ENCODE results near the gene CDC42.
A peak's percentile ranks its signal among the peaks of the same experiment; 100 is the strongest.
"Not testable (repeated sequence)": the region's sequence is repeated elsewhere in the genome, so short reads cannot be mapped to it uniquely, and the experiment has no call there.

The CDC42 gene

GRCh38 chr1:22024485-22025367 lies 27.8 kb upstream of the CDC42 start:
- DNase-seq (ENCODE audit: insufficient read length) = peak; percentile 51
- FAIRE-seq = peak; percentile 79
- TF ChIP-seq POLR2A (IDR thresholded peaks at IDR 0.05; ENCODE audit: low read depth, low read length) (no peak; the same call in 1 of the 2 replicates), POLR2AphosphoS5 (IDR thresholded peaks at IDR 0.05; ENCODE audit: low read depth, low read length) (0 out of 2 replicates have a peak, but pooled peaks have one; percentile 7)

DNA sequence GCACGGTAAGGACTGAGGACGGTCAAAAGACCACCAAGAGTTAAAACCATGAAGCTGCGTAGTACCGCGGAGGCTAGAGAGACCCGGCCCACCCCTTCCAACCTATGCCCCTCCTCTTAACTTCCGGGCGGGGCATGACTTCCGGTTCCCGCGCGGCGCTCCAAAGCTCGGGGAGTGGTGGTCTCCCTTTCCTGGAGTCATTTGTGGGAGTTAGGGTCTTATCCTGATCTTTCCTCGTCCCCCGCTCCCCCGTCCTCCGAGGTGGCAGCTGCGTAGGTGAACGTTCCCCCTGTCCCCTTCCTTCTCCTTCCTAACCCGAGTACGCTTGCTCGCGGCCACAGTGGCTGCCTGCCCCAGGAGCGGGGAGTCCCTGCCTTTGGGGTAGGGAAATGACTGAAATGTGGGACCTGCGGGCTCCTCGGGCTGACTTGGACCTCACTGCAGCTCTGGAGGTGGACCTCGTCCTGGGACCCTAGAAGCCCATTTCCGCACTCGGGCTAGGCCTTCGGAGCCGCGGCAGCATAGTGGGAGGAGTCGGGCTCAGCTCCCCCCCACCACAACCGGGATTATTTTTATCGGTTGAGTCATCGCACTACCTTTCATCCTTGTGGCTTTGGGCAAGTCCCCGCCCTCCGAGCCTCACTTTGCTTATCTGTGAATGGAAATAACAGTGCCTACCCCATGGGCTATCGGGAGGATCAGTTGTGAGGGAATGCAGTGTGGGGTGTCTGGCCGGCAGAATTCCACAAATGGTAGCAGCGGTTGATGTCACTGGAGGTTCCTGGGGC lies 26.9 kb upstream of the CDC42 start:
- FAIRE-seq = peak; percentile 98
- DNase-seq (ENCODE audit: insufficient read length) = peak; percentile 68
- TF ChIP-seq POLR2A (IDR thresholded peaks at IDR 0.05; ENCODE audit: low read depth, low read length) (peak; percentile 94), POLR2AphosphoS5 (IDR thresholded peaks at IDR 0.05; ENCODE audit: low read depth, low read length) (peak; percentile 94), TAF1 (IDR thresholded peaks at IDR 0.05; ENCODE audit: borderline replicate concordance, low read depth, low read length) (peak; percentile 79)

GRCh38 chr1:22026924-22027289 lies 25.6 kb upstream of the CDC42 start:
- TF ChIP-seq POLR2AphosphoS5 (IDR thresholded peaks at IDR 0.05; ENCODE audit: low read depth, low read length) (no peak), TAF1 (IDR thresholded peaks at IDR 0.05; ENCODE audit: borderline replicate concordance, low read depth, low read length) (no peak), POLR2A (IDR thresholded peaks at IDR 0.05; ENCODE audit: low read depth, low read length) (no peak)
- DNase-seq (ENCODE audit: insufficient read length) (no peak), FAIRE-seq (no peak)

DNA sequence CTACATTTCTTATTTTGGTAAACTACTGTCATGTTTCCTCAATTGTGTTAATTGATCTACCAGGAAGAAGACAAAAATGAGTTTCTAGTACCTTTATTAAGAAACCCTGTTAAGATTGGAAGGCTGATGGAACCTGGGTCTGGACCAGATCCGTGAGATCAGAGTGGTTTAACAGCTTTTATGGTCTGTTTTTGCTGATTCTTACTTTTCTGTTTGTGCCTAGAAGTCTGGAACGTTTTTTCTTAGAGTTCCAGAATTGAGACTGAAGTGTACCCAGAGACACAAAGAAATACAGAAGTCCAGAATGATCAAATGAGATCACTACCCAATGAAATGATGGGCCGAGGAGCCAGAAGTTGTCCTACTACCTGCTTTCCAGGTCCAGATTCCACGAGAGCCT lies 22.5 kb upstream of the CDC42 start:
- FAIRE-seq (no peak), DNase-seq (ENCODE audit: insufficient read length) (no peak)
- TF ChIP-seq TAF1 (IDR thresholded peaks at IDR 0.05; ENCODE audit: borderline replicate concordance, low read depth, low read length) (no peak), POLR2AphosphoS5 (IDR thresholded peaks at IDR 0.05; ENCODE audit: low read depth, low read length) (no peak), POLR2A (IDR thresholded peaks at IDR 0.05; ENCODE audit: low read depth, low read length) (no peak)

DNA sequence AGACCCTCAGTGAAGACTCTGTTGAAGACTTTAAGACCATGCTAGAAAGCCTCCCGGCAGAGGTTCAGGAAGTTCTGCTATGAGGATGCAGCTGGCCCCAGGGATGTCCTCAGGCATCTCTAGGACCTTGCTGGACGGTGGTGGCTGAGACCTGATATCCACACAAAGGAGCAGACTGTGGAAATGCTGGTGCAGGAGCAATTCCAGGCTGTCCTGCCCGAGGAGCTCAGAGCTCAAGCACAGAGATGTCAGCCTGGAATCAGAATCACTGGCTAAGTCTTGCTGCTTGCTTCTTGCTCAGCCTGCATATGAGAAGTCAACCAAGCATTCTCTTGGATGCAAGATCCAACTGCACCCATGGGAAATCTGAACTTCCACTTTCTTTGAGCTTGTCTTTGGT lies 22.0 kb upstream of the CDC42 start:
- TF ChIP-seq POLR2A (IDR thresholded peaks at IDR 0.05; ENCODE audit: low read depth, low read length) = no peak
- TF ChIP-seq POLR2AphosphoS5 (IDR thresholded peaks at IDR 0.05; ENCODE audit: low read depth, low read length) = no peak
- TF ChIP-seq TAF1 (IDR thresholded peaks at IDR 0.05; ENCODE audit: borderline replicate concordance, low read depth, low read length) = no peak
- no peak for FAIRE-seq

GRCh38 chr1:22031214-22031962 lies 21.1 kb upstream of the CDC42 start:
- DNase-seq (ENCODE audit: insufficient read length) (no peak), FAIRE-seq (peak; percentile 51)
- TF ChIP-seq TAF1 (IDR thresholded peaks at IDR 0.05; ENCODE audit: borderline replicate concordance, low read depth, low read length) (no peak), POLR2A (IDR thresholded peaks at IDR 0.05; ENCODE audit: low read depth, low read length) (no peak), POLR2AphosphoS5 (IDR thresholded peaks at IDR 0.05; ENCODE audit: low read depth, low read length) (no peak)

More for the DNA sequence above, 22.0 kb upstream of the CDC42 start:
- no peak for DNase-seq (ENCODE audit: insufficient read length)

GRCh38 chr1:22034834-22035233 lies 17.7 kb upstream of the CDC42 start:
- not testable (repeated sequence) for DNase-seq (ENCODE audit: insufficient read length); FAIRE-seq

- FAIRE-seq (no peak), DNase-seq (ENCODE audit: insufficient read length) (no peak)
- TF ChIP-seq POLR2A (IDR thresholded peaks at IDR 0.05; ENCODE audit: low read depth, low read length) (no peak), POLR2AphosphoS5 (IDR thresholded peaks at IDR 0.05; ENCODE audit: low read depth, low read length) (no peak), TAF1 (IDR thresholded peaks at IDR 0.05; ENCODE audit: borderline replicate concordance, low read depth, low read length) (no peak)
Observed at GRCh38 chr1:22037520-22037919, 15.0 kb upstream of the CDC42 start.

DNA sequence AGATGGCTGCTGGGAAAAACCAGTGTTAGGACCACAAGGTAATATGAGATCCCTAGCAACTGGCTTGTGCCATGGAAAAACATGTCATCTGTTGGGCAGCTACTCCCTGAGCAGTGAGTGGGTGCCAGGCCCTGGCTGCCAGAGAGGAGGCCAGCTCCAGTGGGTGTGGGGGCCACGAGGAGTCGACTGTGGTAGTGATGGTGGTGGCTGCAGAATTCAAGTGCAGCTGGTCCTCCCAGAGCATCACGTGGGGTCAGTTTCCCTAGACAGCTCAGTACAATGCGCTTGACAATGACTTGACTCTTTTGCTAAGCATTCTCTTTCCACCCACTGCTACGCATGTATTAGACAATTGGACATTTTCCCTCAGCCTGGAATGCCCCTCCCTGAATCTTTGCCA lies 14.5 kb upstream of the CDC42 start:
- DNase-seq (ENCODE audit: insufficient read length) (no peak), FAIRE-seq (no peak)
- TF ChIP-seq POLR2AphosphoS5 (IDR thresholded peaks at IDR 0.05; ENCODE audit: low read depth, low read length) (no peak), POLR2A (IDR thresholded peaks at IDR 0.05; ENCODE audit: low read depth, low read length) (no peak), TAF1 (IDR thresholded peaks at IDR 0.05; ENCODE audit: borderline replicate concordance, low read depth, low read length) (no peak)

GRCh38 chr1:22039594-22040285 lies 12.8 kb upstream of the CDC42 start:
- TF ChIP-seq POLR2A (IDR thresholded peaks at IDR 0.05; ENCODE audit: low read depth, low read length) (peak; percentile 63; the same call in 1 of the 2 replicates), TAF1 (IDR thresholded peaks at IDR 0.05; ENCODE audit: borderline replicate concordance, low read depth, low read length) (no peak), POLR2AphosphoS5 (IDR thresholded peaks at IDR 0.05; ENCODE audit: low read depth, low read length) (peak; percentile 62; the same call in 1 of the 2 replicates)
- FAIRE-seq (peak; percentile 95), DNase-seq (ENCODE audit: insufficient read length) (peak; percentile 74)

GRCh38 chr1:22040286-22040623 lies 12.3 kb upstream of the CDC42 start:
- FAIRE-seq (no peak), DNase-seq (ENCODE audit: insufficient read length) (no peak)
- TF ChIP-seq POLR2A (IDR thresholded peaks at IDR 0.05; ENCODE audit: low read depth, low read length) (no peak), POLR2AphosphoS5 (IDR thresholded peaks at IDR 0.05; ENCODE audit: low read depth, low read length) (no peak), TAF1 (IDR thresholded peaks at IDR 0.05; ENCODE audit: borderline replicate concordance, low read depth, low read length) (no peak)
